Kidney capillary endothelial cell (primary cell): ENCODE measurements around the gene NFYB.
"Not testable (repeated sequence)": the region's sequence is repeated elsewhere in the genome, so short reads cannot be mapped to it uniquely, and the experiment has no call there.

Experiments used
- DNase-seq: peaks from one replicate; pipeline ENCODE4 v3.0.0-alpha.2; 2018; ENCODE audit warnings: low spot score

NFYB gene

DNA sequence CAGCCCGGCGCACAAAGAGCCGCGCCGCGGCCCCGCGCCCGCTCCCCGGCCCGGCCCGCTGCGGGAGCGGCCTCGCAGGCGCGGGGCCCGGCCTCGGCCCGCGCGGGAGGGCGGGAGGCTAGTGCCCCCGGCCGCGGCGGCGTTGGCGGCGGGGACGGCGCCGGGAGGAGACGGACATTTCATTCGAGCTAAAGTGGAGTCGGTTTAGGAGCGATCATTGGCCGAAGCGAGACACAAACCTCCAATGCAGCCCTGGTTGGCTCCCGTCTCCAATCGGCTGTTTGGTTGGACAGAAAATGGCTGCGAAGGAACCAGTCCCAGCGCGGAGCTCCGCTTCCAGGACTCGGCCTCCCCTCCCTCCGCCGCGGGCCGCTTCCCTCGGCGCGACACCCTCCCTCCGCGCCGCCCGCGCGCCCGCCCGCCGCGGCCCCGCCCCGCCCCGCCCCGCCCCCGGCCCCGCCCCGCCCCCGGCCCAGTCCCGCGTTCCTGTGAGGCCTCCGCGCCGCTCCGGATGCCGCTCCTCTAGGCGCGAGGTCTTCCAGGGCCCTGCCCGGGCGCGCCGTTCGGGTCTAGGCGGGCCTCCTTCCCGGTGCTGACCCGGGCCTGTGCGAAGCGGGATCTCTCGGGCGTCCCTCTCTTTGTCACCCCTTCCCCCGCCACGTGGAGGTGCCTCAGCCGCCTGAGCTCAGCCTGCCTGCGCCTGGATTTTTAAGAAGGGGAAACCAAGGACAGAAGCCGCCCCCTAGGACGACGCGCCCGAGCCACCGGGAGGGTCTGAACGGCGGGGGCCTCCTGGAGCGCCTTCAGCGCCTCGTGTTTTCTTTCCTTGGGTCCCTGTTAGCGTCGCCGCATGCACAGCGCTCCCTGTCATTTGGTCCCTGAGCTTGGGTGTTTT lies at the start of gene NFYB:
Gene NFYB (minus strand): TSS at position 309 of the 895 bp plus-strand sequence. CDS start 2,757 bp downstream, outside the sequence.
- peak; percentile 91 for DNase-seq

DNA sequence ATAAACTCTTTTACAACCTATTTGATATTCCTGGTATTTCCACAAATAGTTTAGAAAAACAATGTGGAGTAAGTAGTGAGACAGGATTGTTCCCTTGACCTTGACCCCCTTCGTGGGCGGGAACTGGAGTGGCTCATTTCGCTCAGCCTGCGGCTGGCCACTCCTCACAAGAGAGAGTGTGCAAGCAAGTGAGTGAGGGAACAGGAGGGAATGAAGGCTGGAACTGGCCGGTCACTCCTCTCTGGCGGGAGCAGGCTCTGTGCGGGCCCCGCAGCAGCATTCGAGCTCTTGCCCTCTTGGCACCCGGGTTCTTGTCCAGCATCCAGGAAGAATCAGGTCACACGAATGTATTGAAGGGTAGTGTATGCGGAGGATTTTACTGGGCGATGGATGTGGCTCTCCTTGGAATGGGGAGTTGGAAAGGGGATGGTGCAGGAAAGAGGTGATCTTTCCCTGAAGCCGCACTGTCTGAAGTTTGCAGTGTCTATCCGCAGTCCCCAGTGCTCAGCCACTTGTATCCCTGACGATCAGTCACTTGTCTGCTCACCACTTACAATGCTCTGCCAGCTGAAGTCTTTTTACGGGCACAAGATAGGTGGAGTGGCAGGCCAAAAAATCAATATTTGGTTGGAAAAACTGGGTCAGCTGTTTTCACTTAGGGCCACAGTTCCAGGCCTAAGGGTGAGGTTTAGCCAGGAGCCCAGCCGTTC lies 49.6 kb upstream of the NFYB start:
- no peak for DNase-seq

DNA sequence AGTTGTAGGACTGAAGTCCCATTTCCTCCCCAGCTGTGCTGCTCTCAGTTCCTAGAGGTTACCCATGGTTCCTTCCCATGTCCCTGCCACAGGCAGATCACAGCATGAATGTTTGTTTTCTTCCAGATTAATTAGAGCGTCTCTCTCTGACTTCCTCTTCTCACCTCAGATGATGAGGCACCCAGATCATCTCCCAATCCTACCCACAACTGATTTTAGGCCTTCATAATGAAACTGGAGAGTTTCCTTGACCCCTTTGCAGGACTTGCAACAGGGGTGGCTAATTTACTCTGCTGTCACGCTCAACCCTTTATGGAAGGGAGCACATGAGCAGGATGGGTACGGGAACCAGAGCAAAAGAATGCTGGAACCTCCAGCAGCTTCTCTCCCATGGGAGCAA lies 45.4 kb upstream of the NFYB start:
- no peak for DNase-seq

DNA sequence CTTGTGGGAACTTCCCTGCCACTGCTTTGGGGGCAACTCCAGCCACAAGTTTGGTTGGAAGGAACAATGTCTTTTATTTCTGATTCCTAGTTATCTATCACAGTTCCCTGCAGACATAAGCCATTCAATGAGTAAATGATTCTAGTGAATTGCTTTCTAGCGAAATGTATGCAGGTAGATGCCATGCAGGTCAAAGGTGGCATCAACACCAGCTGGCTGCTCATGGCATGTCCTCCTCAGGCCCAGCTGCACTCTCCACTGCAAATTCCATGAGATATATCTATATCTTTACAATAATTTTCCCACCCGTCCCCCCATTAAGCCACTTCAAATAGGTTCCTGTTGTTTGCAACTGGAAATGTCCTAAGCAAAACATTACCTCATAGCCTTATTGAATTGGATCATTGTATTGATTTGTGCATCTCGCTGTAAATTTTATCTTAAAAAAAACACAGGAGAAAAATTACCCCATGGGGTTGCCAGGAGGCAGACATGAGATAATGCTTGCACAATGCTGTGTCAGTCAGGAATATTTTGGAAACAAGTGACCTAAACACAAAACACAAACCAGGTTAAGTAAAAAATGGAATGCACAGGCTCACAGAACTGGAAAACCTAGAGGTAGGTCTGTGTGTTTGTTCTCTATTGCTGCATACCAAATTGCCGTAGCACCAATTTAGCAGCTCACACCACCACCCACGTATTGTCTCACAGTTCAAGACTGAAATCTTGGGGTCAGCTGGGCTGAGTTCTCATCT lies 44.8 kb upstream of the NFYB start:
- no peak for DNase-seq

DNA sequence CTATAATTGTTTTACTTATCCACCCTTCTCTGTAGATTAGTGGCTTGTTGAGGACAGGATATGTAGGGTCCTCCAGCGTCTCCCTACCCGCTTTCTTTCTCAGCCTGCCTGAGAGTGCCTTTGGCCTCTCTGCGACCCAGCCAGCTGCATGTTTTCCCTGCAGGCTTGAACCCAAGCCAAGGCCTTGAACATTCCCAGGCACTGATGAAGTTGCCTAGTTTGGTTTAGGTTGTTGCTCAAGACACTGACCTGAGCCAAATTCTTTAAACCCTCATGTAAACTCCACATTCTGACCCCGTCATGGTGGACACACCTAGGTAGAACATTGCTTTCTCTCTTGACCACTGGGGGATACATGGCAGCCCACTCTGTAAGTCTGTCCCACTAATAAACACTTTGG lies 44.1 kb upstream of the NFYB start:
- DNase-seq = no peak

DNA sequence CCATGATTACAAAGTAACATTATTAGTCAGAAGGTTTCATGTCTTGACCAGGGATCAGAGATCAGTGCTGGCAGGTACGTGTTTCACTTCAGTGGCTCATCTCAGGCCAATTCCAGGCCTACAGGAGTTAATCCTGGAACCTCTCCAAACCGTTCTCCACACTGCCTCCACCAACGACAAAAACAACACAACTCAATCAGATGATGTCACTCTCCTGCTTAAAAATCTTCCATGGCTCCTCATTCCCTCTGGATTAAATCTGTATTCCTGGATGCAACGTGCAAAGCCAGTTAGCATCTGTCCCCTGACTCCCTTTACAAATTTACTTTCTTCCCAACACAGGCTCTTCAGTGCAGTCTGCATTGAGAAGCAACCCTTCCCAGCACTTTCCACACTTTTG lies 43.3 kb upstream of the NFYB start:
- no peak for DNase-seq

DNA sequence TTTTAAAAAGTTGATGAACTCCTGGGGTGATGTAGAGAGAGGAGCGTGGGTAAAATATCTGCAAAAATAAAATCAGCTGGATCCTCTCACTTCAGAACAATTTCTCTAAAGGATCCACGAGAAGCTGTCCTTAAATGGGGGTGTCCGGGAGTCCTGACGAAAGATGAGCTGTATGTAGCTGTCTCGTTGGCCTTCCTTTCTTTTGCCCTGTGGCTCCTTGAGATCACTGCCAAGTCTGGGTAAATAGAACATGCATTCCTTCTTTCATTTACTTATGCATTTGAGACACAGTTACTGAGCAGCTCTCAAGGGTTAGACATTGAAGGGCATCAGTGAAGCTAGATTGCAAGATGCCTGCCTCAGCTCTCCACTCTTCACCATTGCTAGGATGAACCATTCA lies 42.4 kb upstream of the NFYB start:
- no peak for DNase-seq

DNA sequence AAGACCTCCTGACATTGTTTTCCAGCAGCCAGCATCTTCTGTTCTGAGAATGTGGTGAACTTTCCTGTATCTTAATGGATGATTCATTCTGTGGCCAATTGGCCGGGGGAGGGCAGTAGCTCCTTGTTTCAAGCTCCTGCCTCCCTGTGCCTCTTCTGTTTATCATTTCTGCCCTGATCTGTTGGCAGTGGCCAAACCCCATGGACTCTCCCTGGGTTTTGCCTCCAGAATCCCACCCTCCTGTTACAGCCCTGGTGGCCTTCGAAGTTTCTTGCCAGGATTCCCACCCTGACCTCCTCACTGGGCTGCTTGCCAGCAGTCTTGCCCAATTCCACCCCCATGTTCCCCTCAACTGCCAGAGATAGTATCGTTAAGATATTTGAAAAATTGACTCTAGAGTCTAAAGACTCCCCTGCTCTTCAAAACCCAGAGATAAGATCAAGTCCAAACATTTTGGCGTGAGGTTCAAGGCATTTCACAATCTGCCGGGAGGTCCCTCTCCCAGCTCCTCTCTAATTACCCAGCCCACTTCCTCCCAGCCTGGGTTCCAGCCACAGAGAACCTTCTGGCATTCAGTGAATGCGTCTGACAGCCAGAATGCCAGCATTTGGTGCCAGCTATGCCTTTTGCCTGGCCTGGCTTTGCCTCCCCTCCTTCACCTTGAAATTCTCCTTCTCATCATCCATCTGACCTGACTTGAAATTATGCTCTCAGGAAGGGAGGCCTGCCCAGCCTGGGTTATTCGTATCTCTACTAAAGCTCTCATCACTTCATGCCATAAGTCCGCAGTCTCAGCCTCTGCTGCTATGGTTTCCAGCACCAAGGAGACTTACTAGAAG lies 39.9 kb upstream of the NFYB start:
- peak; percentile 18 for DNase-seq

DNA sequence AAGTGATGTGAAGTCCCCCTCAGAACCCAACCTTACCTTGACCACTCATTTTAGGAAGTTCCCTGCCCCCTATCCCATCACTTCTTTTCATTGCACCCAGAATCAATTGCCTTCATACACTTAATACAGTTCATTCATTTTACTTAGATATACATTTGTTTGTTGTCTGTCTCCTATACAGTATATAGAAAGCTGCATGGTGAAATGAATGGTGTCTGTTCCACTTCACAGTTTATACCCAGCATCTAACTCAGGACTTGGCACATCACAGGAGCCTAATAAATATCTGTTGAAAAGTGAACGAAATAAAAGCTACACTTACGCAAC lies 39.3 kb upstream of the NFYB start:
- DNase-seq = no peak

DNA sequence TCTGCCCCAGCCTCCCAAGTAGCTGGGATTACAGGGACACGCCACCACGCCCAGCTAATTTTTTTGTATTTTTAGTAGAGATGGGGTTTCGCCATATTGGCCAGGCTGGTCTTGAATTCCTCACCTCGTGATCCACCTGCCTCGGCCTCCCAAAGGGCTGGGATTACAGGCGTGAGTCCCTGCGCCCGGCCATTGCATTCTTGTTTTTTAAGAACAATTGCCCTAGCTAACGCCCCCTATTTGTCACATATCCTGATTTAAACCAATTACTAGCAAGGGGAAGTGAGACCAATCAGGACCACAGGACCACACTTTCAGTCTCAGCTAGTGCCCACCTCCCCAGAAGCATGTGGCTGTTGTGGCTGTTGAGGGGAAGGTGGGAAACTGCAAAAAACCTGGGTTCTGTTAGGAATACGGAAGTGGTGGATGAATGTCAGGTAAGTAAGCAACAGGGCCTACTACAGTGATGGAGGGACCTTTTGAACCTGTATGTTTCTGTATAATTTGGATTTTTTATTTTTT lies 37.8 kb upstream of the NFYB start:
- no peak for DNase-seq

DNA sequence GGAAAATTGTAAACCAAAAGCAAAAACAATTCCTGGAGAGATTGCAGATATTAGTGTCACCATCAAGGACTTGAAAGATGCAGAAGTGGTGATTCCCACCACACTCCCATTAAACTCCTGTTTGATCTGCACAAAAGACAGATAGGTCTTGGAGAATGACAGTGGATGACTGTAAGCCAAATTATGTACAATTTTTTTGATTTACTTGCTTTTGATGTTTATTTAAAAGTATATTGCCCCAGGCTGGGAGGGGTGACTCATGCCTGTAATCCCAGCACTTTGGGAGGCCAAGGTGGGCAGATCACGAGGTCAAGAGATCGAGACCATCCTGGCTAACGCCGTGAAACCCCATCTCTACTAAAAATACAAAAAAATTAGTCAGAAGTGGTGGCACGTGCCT lies 35.8 kb upstream of the NFYB start:
- DNase-seq = not testable (repeated sequence)

DNA sequence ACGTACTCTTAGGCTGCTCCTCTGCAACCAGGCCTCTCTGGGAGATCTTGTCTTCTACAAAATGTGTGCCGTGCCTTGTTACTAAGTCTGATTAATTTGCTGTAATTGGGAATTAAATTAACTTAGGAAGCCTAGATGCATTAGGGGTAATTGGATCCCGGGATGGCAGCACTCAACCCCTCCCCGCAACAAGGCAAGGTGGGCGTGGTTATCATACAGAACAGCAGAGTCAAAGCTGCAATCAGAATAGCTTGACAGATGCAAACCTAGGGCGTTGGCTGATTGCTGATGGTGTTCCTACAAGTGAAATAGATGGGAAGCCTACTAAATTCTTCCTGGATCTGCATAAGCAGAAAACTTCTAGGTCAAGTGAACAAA lies 34.5 kb upstream of the NFYB start:
- no peak for DNase-seq

DNA sequence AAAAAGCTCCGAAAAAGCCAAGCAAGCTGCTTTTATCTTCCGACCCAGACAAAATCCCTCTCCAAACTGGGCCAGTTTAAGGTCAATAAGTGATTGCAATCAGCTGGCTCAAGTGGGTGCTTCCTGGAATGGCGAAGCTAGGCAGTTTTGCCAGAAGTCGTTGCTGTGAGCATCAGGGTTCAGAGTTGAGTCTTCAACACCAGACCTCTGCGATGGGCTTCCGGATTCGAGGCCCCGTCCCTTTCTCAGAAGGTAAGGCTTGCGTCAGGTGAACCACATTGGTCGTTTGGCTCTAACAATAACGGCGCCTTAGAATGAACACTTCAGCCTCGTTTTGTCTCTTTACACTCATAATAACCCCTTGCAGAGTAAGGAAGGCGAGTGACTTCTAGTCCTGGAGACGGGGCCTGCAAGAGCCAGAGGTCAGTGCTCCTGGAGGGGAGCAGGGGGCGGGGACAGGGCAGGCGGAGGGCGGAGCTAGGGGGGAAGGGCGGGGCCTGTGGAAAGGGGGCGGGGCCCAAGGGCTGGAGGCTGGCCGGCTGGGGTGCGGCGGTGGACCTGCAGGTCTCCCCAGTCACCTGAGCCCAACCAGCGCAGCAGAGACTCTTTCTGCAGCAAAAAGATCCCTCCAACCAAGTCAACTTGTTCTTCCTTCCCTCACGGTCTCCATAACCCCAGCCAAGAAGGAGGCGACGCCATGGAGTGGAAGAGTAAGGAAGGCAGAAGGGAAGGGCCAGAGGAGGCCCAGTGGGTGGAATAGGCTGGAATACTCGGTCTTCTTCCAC lies 34.0 kb upstream of the NFYB start:
- DNase-seq = no peak

DNA sequence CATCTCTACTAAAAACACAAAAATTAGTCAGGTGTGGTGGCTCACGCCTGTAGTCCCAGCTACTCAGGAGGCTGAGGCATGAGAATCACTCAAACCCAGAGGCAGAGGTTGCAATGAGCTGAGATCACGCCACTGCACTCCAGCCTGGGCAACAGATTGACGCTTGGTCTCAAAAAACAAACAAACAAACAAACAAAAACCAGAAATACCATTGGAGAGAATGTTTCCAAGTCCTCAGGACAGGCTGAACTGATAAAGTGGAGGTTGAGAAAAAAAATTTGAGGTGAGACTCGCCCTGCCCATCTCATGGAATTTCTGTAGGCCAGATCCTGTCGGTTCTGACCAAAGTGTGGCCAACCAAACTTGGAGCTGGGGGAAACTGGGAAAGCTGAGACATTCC lies 30.6 kb upstream of the NFYB start:
- DNase-seq = no peak

DNA sequence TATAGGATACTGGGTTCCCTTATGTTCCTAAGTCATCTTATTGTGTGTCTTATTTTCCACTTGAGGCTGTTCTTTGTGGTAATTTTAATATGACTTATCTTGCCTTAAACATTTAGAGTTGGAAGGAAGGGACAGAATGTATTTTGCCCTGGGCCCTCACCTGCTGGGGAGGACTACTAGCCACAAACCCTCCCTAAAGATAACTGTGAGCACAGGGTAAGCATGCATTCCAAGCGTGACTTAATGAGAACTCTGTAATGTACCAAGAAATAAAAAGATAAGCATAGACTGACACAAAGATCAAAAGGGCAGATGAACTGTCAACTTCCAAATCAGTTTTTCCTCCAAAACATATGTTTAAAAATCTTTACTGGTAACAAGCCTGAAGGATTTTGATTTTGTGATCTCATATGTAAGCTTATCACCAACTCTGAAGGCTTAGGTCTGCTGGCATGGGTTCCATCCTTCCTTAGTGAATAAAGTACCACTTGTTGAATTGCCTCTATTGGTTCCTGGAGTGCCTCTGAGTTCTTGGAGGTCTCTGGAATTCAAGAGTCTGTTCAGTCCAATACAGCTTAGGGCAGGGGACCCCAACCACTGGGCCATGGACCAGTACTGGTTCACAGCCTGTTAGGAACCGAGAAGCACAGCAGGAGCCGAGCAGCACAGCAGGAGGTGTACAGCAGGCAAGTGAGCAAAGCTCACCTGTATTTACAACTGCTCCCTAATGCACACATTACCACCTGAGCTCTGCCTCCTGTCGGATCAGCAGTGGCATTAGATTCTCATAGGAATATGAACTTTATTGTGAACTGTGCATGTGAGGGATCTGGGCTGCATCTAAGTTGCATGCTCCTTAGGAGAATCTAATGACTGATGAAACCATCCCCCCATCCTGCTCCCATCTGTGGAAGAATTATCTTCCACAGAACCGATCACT lies 29.8 kb upstream of the NFYB start:
- no peak for DNase-seq

DNA sequence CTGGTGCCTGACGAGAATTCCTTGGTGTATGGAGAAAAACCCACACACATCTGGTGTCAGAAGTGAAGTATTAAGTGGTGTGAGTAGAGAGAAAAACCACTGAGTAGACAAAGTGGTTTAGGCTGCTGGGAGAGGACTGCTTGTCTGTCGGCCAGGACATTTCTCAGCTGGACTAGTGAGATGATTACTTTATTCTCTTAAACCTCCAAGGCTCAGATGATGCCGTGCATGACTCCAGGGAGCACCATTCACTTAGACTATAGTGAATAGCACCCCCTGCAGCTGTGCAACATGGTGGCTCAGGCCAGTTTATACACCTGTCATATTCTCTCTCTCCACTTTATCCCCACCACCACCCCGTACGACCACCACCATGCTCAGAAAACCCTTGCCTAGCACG lies 28.5 kb upstream of the NFYB start:
- no peak for DNase-seq

DNA sequence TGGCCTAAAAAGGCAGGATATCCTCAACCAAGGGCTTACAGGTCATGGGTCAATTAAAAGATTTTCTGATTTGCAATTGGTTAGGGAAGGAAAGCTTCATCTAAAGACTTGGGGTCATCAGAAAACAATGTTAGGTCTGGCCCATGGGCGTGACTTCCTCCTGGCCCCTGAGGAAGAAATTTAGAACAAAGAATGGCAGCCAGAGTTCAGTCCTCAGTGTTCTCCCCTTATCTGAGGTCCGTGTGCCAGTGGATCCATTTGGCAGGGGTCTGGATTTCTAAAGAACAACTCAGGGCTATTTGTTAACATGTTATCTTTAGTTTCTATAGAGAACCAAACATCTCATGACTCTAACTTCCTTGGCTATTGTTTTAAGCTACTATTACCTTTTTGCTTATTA lies 27.8 kb upstream of the NFYB start:
- no peak for DNase-seq

DNA sequence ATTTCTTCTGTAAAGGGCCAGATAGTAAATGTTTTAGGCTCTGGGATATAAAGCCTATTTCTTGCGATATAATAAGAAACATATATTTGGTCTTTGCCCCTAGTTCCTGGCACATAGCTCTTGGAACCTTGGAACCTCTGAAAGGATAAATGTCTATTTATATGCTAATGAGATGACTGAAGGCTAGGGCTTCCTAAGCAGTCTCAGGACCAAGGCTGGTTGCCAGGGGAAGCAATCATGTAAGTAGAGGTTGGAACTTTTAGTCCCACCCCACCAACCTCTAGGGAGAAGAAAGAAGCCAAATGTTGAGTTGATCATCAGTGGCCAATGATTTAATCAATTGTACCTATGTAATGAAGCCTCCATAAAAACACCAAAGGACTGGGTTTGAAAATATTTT lies 26.6 kb upstream of the NFYB start:
- DNase-seq = no peak

DNA sequence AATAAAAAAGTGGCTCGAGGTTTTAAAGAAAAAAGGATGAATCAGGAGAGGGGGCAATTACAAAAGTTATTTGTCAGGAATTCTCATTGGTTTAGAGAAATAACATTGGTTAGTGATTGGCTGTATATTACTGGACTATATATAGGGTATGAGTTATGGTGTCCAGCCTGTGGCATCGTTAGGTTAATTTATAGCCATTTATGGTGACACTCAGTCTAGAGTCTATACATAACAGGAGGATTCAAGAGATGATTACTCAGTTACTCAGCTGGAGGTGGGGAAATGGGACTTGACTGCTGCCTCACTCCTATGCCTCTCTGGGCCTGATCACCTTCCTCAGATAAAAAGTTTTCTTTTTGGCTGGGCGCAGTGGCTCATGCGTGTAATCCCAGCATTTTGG lies 25.6 kb upstream of the NFYB start:
- DNase-seq = no peak

DNA sequence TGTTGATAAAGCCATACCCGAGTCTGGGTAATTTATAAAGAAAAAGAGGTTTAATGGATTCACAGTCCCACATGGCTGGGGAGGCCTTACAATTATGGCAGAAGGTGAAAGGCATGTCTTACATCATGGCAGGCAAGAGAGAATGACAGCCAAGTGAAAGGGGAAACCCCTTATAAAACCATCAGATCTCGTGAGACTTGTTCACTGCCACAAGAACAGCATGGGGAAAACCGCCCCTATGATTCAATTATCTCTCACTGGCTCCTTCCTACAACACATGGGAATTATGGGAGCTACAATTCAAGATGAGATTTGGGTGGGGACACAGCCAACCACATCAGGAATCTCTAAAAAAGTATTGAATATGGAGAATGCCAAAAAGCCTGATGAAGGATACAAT lies 25.0 kb upstream of the NFYB start:
- DNase-seq = not testable (repeated sequence)
